ENCODE measurements around the gene CLDN9.

CLDN9 gene

GRCh38 chr16:3004781-3005284, 7.9 kb upstream of the CLDN9 start:
- Histone ChIP-seq H3F3A (ENCODE audit: control insufficient read depth, insufficient read depth) (no peaks in the 10 kb centered on the region), H3K4me3 (ENCODE audit: low read length) (peak overlapping the region; percentile 42), H3K79me2 (ENCODE audit: control insufficient read depth, low read length) (no peaks in the 10 kb centered on the region), H3K27me3 (ENCODE audit: control insufficient read depth, low read length) (peaks cover 45% of the 10 kb centered on the region), H3K9me3 (ENCODE audit: control insufficient read depth, insufficient read depth, low read length) (no peaks in the 10 kb centered on the region), H3K27ac (ENCODE audit: low read depth, low read length) (no peak overlapping the region), H3K9me2 (replicated peaks; ENCODE audit: control insufficient read depth, low read length) (no peaks in the 10 kb centered on the region), H3K4me1 (ENCODE audit: control insufficient read depth, low read length) (peaks cover 21% of the 10 kb centered on the region), H4K20me1 (ENCODE audit: control insufficient read depth, insufficient read depth, low read depth, low read length) (no peaks in the 10 kb centered on the region), H3K36me3 (ENCODE audit: control insufficient read depth, low read length) (no peaks in the 10 kb centered on the region), H3K4me2 (ENCODE audit: low read length) (peak overlapping the region; percentile 62)
- TF ChIP-seq CTCF (IDR thresholded peaks at IDR 0.05; ENCODE audit: low read depth, low read length, poor library complexity, severe bottlenecking) (no peak), EZH2phosphoT487 (IDR thresholded peaks at IDR 0.05; ENCODE audit: borderline replicate concordance, low read length) (no peak)

DNA sequence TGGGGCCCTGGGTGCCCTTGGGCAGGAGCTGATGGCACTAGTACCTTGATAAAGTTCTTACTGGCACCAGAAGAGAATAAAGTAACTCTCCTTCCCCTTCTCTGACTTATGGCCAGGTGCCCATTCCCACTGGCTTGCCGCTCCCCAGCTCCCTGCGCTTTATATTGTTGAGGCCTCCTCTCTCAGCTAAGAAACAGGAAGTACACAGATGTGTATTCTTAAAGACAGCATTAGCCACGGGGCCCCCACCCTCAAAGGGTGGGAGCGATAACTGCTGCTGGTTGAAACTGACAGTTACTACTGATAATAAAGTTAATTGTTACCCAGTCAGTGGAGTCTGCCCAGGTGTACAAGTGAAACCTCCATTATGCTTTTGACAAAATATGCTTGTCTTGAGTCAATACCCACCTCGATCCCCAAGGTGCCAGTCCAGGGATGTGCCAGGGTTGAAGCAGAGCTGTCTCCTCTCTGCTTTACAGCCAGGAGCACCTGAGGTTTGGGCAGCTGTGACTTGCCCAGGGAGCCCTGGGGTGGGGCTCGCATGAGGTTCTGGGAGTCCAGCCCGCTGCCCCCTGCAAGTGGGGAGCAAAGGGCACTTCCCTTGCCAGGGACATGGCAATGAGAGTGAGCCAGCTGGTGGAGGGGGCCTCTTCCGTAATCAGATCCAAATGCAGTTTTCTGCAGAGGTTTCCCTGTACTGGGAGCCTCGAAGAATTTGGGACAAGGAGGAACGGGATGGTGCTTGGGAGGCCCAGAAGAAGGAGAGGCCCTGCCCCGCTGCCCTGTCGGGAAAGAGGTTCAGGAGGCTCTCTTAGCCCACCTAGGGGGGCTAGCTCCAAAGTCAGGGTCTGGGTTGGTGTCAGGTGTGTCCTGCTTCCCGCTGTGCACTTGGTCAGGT, 5.4 kb upstream of the CLDN9 start:
- Histone ChIP-seq H3K4me2 (ENCODE audit: low read length) (peak overlapping the region; percentile 34), H3K4me1 (ENCODE audit: control insufficient read depth, low read length) (peaks cover 21% of the 10 kb centered on the region), H3K27ac (ENCODE audit: low read depth, low read length) (no peak overlapping the region), H3K4me3 (ENCODE audit: low read length) (no peak overlapping the region), H3F3A (ENCODE audit: control insufficient read depth, insufficient read depth) (no peaks in the 10 kb centered on the region), H3K36me3 (ENCODE audit: control insufficient read depth, low read length) (no peaks in the 10 kb centered on the region), H3K27me3 (ENCODE audit: control insufficient read depth, low read length) (peaks cover 48% of the 10 kb centered on the region), H3K9me2 (replicated peaks; ENCODE audit: control insufficient read depth, low read length) (no peaks in the 10 kb centered on the region), H4K20me1 (ENCODE audit: control insufficient read depth, insufficient read depth, low read depth, low read length) (no peaks in the 10 kb centered on the region), H3K9me3 (ENCODE audit: control insufficient read depth, insufficient read depth, low read length) (no peaks in the 10 kb centered on the region), H3K79me2 (ENCODE audit: control insufficient read depth, low read length) (no peaks in the 10 kb centered on the region)
- no peak for TF ChIP-seq CTCF (IDR thresholded peaks at IDR 0.05; ENCODE audit: low read depth, low read length, poor library complexity, severe bottlenecking)
- TF ChIP-seq EZH2phosphoT487 (IDR thresholded peaks at IDR 0.05; ENCODE audit: borderline replicate concordance, low read length) = no peak

DNA sequence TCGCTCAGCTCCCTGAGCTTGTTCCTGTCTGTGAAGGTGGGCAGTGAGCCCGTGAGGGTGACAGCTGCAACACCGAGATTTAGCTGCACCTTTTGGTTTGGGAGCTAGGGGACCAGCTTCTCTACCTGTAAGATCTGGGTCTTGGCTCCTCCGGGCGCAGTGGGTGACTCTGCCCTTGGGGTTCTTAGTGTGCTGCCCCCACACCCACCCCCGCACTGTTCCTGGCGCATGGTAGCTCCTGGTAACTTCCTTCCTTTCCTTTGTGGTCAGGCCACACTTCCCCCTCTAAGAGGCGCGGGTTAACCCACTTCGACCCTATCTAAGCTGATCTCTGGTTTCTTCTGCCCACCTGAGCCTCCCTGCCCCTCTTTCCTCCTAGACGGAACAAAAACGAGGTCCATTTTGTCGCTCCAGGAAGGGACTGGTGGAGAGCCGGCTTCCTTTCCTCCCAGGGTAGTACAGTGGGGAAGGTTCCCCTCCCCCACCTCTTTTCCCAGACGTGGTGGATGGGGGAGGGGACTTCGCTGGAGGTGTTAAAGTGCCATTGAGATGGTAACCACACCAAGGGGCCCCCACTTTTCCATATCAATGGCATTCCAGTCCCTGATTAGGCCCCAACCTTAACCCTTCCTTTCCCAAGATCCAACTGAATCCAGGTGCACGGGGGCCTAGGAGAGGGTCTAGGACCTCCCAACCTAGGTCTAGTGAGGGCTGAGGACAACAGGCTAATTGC, 4.6 kb upstream of the CLDN9 start:
- no peak overlapping the region for H3K4me3 ChIP-seq (ENCODE audit: low read length)
- no peaks in the 10 kb centered on the region for H3K9me3 ChIP-seq (ENCODE audit: control insufficient read depth, insufficient read depth, low read length)
- no peaks in the 10 kb centered on the region for H3K79me2 ChIP-seq (ENCODE audit: control insufficient read depth, low read length)
- H3K36me3 ChIP-seq (ENCODE audit: control insufficient read depth, low read length) = no peaks in the 10 kb centered on the region
- TF ChIP-seq EZH2phosphoT487 (IDR thresholded peaks at IDR 0.05; ENCODE audit: borderline replicate concordance, low read length) = no peak
- TF ChIP-seq CTCF (IDR thresholded peaks at IDR 0.05; ENCODE audit: low read depth, low read length, poor library complexity, severe bottlenecking) = no peak
- H3K4me2 ChIP-seq (ENCODE audit: low read length) = peak overlapping the region; percentile 34
- no peaks in the 10 kb centered on the region for H3K9me2 ChIP-seq (replicated peaks; ENCODE audit: control insufficient read depth, low read length)
- H3K27ac ChIP-seq (ENCODE audit: low read depth, low read length) = no peak overlapping the region
- H3F3A ChIP-seq (ENCODE audit: control insufficient read depth, insufficient read depth) = no peaks in the 10 kb centered on the region
- no peaks in the 10 kb centered on the region for H4K20me1 ChIP-seq (ENCODE audit: control insufficient read depth, insufficient read depth, low read depth, low read length)
- peaks cover 21% of the 10 kb centered on the region for H3K4me1 ChIP-seq (ENCODE audit: control insufficient read depth, low read length)
- H3K27me3 ChIP-seq (ENCODE audit: control insufficient read depth, low read length) = peaks cover 48% of the 10 kb centered on the region
